Activated CD4-positive, alpha-beta T cell treated with anti-CD3 and anti-CD28 coated beads, Interleukin-2, Interleukin-4, amounts not matched to agents 100 ng/mL and 50 ng/mL, durations not matched to agents 16 hours and 8 hours (primary cell): ENCODE results near the gene DCTN1.
A peak's percentile ranks its signal among the peaks of the same experiment; 100 is the strongest.
"Not testable (repeated sequence)": the region's sequence is repeated elsewhere in the genome, so short reads cannot be mapped to it uniquely, and the experiment has no call there.

ENCODE experiments used
- DNase-seq: peaks from one replicate; pipeline ENCODE4 v3.0.0-alpha.2; 2020; ENCODE audit warnings: low spot score

Gene DCTN1

GRCh38 chr2:74379851-74380789, at the start of gene DCTN1:
DCTN1 (minus strand) TSS chr2:74380311; CDS start chr2:74380037, 274 bp downstream.
- peak; percentile 3 for DNase-seq

- no peak for DNase-seq
Measured at GRCh38 chr2:74428675-74429074, 48.6 kb upstream of the DCTN1 start.

- no peak for DNase-seq
Measured at GRCh38 chr2:74427551-74427950, 47.4 kb upstream of the DCTN1 start.

GRCh38 chr2:74426181-74426758, 46.2 kb upstream of the DCTN1 start:
- no peak for DNase-seq

GRCh38 chr2:74425523-74425922, 45.4 kb upstream of the DCTN1 start:
- DNase-seq: no peak

- DNase-seq: no peak
Measured at GRCh38 chr2:74424995-74425406, 44.9 kb upstream of the DCTN1 start.

- DNase-seq: no peak
Measured at GRCh38 chr2:74424139-74424992, 44.3 kb upstream of the DCTN1 start.

GRCh38 chr2:74423231-74424095, 43.4 kb upstream of the DCTN1 start:
- no peak for DNase-seq

- peak; percentile 96 for DNase-seq
Measured at GRCh38 chr2:74421221-74421870, 41.2 kb upstream of the DCTN1 start, which contains the start of the genes C2orf81 and WDR54. C2orf81 (minus strand) TSS chr2:74421619; CDS start chr2:74421560, 59 bp downstream. WDR54 (plus strand) TSS chr2:74421730; CDS start chr2:74422154, 424 bp downstream.

GRCh38 chr2:74420443-74421103, 40.5 kb upstream of the DCTN1 start:
- not testable (repeated sequence) for DNase-seq

GRCh38 chr2:74420006-74420405, 39.9 kb upstream of the DCTN1 start:
- DNase-seq: no peak

- DNase-seq: no peak
Measured at GRCh38 chr2:74419345-74419744, 39.2 kb upstream of the DCTN1 start.

- DNase-seq: no peak
Measured at GRCh38 chr2:74418312-74418711, 38.2 kb upstream of the DCTN1 start.

GRCh38 chr2:74417763-74418162, 37.7 kb upstream of the DCTN1 start:
- DNase-seq: no peak

GRCh38 chr2:74417197-74417596, 37.1 kb upstream of the DCTN1 start:
- no peak for DNase-seq

- DNase-seq: no peak
Measured at GRCh38 chr2:74416778-74417177, 36.7 kb upstream of the DCTN1 start.

- no peak for DNase-seq
Measured at GRCh38 chr2:74415762-74416395, 35.8 kb upstream of the DCTN1 start.

- no peak for DNase-seq
Measured at GRCh38 chr2:74414881-74415761, 35.0 kb upstream of the DCTN1 start.

- DNase-seq: no peak
Measured at GRCh38 chr2:74414441-74414840, 34.3 kb upstream of the DCTN1 start.
